HG03442 (cell line): ENCODE measurements around the gene NSRP1.
"Not testable (repeated sequence)": the region's sequence is repeated elsewhere in the genome, so short reads cannot be mapped to it uniquely, and the experiment has no call there.

Experiments
- ATAC-seq: cut with Tn5 transposase; IDR thresholded peaks from one replicate; pipeline ENCODE4 v1.9.1; 2021; ENCODE audit warnings: mild to moderate bottlenecking, moderate library complexity; ENCODE audit not compliant: unreplicated experiment

NSRP1 gene

DNA sequence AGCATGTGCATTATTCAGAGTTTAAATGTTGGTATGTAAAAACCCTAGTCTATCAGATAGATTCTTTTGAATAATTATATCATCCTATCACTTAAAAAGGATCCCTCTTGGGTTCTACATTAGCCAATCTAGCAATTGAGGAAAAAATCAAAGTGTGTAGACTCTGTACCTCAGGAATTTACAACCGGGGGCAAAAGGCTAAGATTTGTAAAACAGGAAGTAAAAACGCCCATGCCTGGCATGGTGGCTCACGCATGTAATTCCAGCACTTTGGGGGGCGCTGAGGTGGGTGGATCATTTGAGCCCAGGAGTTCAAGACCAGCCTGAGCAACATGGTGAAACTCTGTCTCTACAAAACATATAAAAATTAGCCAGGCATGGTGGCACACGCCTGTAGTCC lies 60.2 kb downstream of the NSRP1 start:
- no peak for ATAC-seq

DNA sequence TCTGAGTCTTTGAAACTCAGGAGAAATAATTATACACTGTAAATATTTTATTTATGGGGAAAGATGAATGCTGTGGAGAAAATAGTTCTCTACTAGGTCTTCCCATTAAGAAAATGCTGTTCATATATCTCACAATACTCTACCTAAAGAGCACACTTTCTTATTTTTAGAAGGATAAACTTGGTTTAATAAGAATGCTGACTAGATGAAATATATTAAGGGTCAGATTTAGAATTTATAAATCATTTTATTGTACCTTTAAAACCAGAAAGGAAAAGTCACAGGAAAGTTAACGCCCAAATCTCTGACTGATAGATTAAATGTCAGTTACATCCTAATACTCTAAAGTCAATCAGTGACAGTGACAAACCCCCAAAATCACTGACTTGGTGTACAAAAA lies 70.1 kb downstream of the NSRP1 start:
- no peak for ATAC-seq

DNA sequence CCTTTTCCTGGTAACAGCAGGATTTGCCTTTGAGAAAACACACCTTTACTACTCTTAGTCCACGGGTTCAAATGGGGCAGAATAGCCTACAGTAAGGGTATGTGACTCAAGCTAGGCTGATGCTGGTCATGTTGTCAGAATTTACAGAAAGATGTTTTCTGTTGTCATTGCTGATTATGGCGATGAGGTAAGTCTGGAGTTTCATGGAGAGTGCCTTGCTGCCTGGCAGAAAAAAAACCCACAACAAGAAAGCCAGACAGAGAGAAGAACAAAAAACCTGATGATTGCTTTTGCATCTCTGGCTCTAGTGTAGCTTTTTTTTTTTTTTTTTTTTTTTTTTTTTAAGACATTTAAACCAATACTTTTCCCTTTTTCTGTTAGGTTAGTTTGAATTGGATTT lies 71.0 kb downstream of the NSRP1 start:
- ATAC-seq: no peak

DNA sequence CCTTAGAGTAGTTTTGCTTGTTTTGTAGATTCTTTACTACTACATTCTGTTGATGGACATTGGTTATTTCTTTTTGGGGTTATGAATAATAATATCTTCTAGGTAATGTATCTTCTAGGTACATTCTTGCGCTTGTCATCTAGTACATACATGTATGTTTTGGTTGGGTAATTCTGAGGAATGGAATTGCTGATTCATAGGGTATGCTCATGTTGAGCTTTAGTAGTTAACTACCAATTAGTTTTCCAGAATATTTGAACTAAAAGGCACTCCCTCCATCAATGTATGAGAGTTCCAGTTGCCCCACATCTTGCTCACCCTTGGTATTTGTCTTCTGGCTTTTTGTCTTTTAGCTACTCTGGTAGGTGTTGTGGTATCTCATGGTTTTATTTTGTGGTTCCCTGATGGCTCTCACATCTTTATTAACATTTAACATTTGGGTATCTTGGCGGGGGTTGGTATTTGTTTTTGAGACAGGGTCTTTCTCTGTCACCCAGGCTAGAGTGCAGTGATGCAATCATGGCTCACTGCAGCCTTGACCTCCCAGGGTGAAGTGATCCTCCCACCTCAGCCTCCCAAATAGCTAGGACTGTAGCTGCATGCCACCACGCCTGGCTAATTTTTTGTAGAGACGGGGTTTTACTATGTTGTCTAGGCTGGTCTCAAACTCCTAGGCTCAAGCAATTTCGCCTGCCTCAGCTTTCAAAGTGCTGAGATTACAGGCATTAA lies 71.8 kb downstream of the NSRP1 start:
- no peak for ATAC-seq

DNA sequence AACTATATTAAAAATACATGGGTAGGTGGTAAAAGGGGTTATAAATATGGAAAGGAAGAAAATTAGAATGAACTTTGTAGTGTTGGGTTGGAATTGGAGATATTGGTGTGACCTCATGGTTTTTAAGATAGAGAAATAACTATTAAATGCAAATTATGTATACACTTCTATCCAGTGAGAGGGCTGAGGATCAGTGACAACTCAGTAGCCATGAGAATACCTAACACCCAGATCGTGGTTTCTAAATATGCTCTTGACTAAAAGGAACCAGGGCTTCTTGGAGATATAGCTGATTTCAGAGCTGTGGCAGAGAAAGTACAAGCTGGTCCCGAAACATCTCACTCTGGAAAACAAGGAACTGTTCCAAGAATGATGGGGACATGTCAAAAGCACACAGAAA lies 74.5 kb downstream of the NSRP1 start:
- ATAC-seq: no peak

DNA sequence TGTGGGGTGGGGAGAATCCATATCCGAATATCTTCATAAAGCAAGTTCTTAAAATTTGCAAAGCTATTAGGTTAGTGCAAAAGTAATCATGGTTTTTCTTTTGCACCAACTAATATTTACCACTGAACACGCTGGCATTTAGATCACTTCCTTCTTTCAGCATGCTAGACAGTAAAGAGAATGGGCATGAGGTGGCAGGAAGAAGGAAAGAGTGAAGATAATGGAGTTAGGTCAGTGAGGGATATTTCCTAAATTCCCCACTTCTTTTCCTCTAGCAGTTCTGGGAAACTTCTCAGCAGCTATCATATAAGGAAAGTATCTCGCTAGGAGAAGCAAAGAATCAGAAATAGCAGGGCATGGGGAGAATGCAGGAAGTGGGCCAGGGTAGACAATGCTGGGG lies 79.9 kb downstream of the NSRP1 start:
- no peak for ATAC-seq

DNA sequence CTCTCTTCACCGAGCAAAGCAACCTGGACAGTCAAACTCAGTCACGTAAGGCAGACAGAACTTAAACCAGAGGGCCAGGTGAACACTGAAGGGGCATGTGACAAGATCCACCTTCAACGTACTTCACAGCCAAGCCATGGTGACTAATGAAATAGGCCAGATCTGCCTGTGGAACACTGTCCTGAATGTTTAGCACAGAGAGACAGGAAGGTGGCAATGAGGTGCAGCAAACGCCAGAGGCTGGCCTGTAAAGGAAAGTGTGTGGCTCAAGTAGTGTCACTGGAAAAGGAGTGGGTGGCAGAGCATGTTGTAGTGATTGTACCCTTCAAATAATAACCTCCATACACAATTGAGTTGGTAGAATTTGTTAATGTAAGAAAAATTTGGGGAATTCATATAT lies 80.8 kb downstream of the NSRP1 start:
- ATAC-seq: no peak

DNA sequence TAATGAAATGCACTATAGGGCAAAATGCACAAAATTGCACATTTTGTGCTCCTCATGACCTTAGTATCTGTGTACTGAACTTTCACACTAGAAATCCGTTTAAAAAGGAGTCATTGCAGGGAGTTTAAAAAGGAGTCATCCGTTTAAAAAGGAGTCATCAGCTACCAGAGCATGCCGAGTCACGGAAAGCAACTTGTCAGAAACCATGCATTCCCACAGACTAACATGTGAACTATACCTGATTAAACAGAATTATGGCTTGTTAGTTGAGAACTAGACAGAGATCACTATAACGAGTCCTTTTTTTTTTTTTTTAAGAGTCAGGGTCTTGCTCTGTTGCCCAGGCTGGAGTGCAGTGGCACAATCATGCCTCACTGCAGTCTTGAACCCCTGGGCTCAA lies 83.0 kb downstream of the NSRP1 start:
- no peak for ATAC-seq

DNA sequence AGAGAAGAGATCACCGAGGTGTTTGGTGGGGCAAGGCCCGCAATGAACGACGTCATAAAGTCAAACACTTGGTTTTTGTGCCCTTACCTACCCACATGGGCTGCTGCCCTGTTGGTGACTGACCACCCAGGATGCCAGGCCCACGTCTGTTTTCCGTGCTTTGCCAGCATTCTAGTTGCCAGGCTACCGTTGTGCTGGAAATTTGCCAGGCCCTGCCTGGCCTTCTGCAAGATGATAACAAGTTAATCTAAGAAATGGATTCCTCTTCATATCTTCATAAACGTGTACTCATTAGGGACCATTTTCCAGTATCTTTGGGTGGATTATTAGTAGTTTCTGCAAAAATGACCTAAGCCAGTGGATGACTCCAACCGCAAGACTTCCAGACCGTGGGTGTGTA lies 83.5 kb downstream of the NSRP1 start:
- no peak for ATAC-seq

DNA sequence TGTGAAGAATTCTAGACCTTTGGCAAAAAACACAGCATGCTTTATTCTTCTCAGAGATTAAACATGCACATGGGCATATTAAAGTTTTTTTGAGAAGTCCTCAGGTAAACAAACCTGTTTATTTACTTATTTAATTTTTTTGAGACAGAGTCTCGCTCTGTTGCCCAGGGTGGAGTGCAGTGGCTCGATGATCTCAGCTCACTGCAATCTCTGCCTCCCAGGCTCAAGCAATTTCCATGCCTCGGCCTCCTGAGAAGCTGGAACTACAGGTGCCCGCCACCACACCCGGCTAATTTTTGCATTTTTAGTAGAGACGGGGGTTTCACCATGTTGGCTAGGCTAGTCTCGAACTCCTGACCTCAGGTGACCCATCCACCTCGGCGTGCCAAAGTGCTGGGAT lies 84.0 kb downstream of the NSRP1 start:
- ATAC-seq: not testable (repeated sequence)

DNA sequence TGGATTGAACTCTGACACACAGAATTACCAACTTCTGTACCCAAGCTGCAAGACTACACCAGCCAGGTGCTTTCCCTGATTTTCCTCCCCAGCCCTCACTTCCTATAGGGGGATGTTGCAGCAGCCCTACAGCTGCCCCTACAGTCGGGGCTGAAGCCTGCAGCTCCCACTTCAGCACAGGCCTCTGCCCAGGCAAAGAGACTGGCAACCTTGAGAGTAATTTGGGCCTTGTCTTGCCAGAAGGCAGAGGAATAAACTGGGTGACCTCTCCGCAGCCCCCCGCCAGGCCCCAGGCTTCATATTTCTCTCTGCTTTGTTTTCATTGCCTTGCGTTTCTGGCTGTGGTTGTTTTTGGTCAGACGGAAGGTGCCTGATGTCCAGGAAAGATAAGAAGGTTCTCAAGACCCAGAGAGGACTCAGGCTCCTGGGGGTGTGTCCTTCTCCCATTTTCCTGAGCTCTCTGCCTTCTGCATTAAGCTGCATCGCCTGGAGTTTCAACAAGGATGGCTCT lies 86.9 kb downstream of the NSRP1 start:
- ATAC-seq: no peak

DNA sequence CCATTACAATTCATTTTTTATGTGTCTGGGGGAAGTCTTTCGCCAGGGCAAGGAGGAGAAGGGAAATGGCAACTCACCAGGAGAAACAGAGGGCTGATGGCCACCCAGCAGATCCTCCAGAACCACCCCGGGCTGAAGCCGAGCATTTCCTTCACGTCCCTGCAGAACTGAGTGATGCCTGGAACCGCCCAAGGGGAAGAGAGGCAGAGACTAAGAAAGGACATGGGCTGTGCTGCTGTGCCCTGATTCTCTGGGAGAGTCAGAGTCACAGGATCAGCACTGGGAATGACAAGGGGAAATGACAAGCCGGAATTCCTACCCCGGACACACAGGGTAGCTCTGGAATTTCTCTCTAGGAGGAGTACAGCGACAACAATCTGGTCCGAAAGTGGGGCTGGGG lies 91.0 kb downstream of the NSRP1 start:
- no peak for ATAC-seq

DNA sequence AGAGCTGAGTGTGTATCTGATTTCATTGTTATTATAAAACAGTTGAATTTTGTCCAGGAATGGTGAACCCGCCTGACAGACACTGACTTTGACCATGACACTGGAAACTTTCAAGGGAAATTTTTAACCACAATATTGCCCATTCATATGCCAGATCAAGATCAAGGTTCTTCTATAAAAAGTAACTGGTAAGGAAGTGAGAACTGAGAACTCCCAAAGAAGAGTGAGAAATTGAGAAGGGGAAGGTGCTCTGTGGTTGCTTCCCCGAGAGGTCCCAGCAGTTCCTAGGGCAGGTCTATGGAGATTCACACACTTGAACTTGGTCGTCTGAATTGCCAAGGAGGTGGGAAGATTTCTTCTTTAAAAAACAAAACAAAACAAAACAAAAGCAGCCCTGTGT lies 91.6 kb downstream of the NSRP1 start:
- ATAC-seq: no peak

DNA sequence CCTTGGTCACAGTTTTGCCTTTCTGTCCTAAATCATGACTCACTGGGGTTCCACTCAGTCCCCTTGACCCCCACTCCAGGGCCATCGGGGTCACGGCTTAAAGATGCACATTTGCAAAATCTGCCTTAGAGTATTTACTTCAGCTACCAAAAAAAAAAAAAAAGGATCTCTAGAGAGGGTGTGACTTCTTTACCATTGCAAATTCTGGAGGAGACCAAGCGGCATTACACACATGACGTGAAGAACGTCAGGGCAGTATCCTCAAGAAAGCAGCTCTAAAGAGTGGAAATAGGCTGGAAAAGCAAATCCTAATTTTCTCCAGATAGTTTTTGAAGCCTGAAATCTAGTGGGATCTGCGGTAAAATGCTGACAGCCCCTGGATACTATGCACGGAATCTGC lies 93.3 kb downstream of the NSRP1 start:
- no peak for ATAC-seq

DNA sequence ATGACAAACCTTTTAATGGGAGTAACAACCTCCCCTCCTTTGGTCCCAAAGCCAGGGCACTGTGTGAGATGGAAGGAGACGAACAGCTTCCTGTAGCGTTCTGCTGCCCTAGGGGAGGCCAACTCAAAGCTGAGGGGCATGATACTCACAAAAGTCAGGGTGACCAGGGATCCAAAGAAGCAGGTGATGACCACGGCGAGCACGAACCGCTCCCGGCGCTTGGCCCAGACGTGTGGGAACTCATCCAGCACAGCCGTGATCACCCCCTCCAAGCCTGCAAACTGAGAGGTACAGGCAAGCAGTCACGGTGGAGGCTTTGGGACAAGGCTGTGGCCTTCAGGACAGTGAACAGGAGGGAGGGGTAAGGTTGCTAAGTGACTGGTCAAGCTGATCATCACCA lies 93.8 kb downstream of the NSRP1 start:
- no peak for ATAC-seq

DNA sequence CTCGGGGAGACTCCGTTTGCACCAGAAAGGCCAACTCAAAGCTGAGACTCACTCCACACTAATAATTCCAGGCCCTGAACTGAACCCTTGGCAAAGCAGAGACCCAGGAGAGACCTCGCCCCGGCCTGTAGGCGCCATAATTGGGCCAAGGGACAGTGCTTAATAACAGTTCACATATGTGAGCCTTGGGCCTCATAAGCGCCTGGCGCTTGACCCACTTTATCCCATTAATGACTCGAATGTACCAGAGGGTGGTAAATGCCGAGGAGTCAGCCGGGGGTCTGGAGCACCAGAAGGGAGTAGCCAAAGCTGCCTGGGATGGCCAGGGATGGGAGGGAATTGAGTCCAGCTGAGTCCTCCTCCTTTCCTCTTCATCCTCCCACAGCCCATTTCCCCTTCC lies 94.3 kb downstream of the NSRP1 start:
- no peak for ATAC-seq

DNA sequence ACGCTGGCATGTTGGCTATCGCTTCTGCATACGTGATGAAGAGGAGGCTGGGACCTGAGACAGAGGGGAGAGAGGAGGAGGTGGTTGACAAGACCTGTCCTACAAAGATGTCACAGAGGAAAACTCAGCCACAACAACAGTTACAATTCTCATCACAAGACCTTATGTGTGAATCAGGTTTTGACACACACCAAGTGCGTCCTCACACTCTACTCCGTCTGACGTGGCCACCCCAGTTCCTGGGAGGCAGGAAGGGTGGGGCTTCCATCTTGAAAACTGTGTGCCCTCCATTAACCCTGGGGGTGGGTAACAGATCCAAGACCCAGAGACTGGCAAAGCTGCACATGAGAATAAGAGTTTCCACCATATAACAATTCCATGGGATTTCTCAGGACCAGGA lies 94.8 kb downstream of the NSRP1 start:
- no peak for ATAC-seq

DNA sequence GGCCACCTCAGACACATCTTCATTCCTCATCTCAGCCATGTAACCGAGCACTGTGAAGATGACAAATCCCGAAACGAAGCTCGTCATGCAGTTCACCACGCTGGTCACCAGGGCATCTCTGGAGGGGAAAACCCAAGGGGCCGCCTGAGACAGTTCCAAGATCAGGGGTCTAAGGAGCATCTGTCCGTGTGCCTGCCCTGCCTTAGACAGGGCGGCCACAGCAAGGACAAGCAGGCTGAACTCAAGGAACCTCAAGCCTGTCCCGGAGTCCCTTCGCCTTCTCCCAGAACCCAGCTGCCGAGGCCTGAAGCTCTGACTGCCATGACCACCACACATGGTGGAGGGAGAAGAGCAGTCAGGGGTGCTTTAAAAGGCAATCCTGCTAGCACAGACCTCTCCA lies 96.1 kb downstream of the NSRP1 start:
- peak; percentile 71 for ATAC-seq

DNA sequence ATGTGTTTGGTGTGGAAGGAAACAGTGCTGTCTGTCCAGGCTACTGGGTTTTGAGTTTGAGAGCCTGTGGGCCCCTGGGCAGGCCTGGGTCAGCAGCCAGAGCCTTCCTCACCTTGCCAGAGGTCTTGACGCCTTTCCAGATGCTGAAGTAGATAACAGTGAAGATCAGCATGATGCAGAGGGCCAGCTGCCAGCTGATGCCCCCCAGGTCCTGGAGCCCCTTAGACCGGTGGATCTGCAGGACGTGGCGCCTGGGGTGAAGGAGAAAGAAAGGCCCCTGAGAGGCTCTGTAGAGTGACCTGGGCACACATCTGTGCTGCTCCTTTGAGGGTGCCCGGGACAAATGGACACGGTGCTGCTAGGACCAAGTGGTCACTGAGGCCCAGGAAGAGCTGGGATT lies 100.4 kb downstream of the NSRP1 start:
- no peak for ATAC-seq

DNA sequence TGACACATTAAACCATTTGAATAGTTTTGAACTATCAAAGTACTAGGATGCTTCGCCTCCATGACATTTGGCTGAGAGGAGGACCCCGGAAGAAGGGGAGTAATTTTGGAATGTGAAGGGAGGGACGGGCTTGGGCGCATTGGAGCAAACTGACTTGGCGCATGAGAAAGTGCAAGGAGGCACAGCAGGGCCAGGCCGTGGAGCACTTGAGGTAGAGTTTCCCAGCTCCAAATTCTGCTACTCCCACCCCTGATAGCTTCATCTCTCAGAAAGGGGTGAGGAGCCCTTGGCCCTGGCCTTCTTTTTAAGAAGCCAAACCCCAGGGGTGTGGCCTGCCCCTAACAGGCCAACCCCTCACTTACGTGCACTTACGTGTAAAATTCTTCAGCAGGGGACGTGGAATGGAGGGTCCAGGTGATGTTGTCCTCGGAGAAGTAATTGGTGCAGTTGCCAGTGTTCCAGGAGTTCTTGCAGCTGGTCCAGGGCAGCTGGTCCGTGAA lies 101.2 kb downstream of the NSRP1 start:
- no peak for ATAC-seq

DNA sequence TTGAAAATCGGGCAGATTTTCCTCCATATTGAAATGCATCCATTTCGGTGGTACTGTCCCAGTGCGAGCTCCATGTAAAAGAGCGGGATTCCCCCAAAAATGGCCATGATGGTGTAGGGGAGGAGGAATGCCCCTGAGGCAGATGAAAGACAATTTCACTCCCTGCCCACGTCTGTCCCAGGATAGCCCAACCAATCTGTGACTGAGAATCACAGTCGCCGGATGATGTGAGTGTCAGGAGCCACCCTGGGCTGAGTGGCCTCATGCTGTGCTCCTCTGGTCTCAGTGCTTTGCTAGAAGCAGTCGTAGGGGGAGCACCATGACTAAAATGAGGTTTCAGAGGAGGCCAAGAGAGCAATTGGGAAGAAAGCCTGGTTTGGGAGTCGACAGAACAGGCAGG lies 102.2 kb downstream of the NSRP1 start:
- no peak for ATAC-seq

DNA sequence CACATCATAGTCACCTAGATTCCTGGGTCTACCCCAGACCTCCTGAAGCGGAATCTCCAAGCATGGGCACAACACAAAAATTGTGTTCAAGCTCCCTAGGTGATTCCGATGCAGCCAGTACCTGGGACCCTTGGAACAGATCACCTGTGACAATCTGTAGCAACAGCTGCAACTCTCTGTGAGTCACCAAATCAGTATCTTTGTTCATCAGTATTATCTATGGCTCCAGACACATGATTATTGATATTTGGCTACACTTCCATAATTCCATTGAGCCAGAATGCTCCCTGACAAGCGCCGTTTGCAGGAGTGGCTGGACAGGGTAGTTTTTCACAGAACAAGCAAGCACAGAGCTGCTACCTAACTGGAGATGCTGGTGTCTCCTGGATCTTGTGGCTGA lies 102.7 kb downstream of the NSRP1 start:
- no peak for ATAC-seq

DNA sequence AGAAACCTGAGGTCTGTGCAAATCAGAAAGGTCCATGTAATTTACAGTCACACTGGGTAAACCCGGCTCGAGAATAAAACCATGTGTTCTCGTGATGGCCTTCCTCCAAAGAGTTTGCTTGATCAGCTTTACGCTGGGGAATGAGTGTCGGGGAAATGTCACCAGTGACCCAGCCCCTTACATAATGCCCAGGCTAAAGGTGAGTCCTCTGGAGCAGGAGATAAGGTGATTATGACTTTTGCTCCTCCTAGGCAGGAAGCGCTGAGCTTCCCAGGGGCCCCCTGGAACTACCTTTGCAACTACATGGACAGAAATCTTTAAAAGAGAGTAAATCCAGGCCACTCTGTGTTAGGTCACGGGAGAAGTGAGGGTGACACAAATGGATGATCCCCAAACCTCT lies 103.2 kb downstream of the NSRP1 start:
- no peak for ATAC-seq
